HEK293 (cell line): ENCODE data around the gene CEP41.

ENCODE experiments used
- ELK4 ChIP-seq: IDR thresholded peaks from 2 replicates; pipeline ENCODE4 v1.6.1; 2011; ENCODE audit warnings: mild to moderate bottlenecking, low read depth, low read length, borderline replicate concordance
- GFI1B ChIP-seq: fragments of 450-650 bp; formaldehyde crosslinking; IDR thresholded peaks from 2 replicates; pipeline ENCODE4 v1.5.1; 2016; ENCODE audit warnings: missing biosample characterization, missing genetic modification characterization
- GLIS1 ChIP-seq: fragments of 450-650 bp; formaldehyde crosslinking; IDR thresholded peaks from 2 replicates; pipeline ENCODE4 v1.5.1; 2016; ENCODE audit warnings: missing biosample characterization, missing genetic modification characterization
- KLF1 ChIP-seq: fragments of 450-650 bp; formaldehyde crosslinking; IDR thresholded peaks from 2 replicates; pipeline ENCODE4 v1.5.1; 2016; ENCODE audit warnings: missing biosample characterization, missing genetic modification characterization
- KLF17 ChIP-seq: fragments of 450-650 bp; formaldehyde crosslinking; IDR thresholded peaks from 2 replicates; pipeline ENCODE4 v1.5.1; 2016; ENCODE audit warnings: missing biosample characterization, missing genetic modification characterization
- RBAK ChIP-seq: fragments of 450-650 bp; formaldehyde crosslinking; IDR thresholded peaks from 2 replicates; pipeline ENCODE4 v1.5.1; 2016; ENCODE audit warnings: missing biosample characterization, missing genetic modification characterization
- REST ChIP-seq: fragments of 450-650 bp; formaldehyde crosslinking; IDR thresholded peaks from 2 replicates; pipeline ENCODE4 v1.5.1; 2016; ENCODE audit warnings: missing biosample characterization, missing genetic modification characterization
- SP3 ChIP-seq: fragments of 450-650 bp; formaldehyde crosslinking; IDR thresholded peaks from 2 replicates; pipeline ENCODE4 v1.5.1; 2016; ENCODE audit warnings: missing biosample characterization, missing genetic modification characterization
- SP7 ChIP-seq: fragments of 450-650 bp; formaldehyde crosslinking; IDR thresholded peaks from 2 replicates; pipeline ENCODE4 v1.5.1; 2016; ENCODE audit warnings: missing biosample characterization, missing genetic modification characterization
- WT1 ChIP-seq: fragments of 450-650 bp; formaldehyde crosslinking; IDR thresholded peaks from 2 replicates; pipeline ENCODE4 v1.5.1; 2016; ENCODE audit warnings: missing biosample characterization, missing genetic modification characterization
- ZBTB20 ChIP-seq: fragments of 450-650 bp; formaldehyde crosslinking; IDR thresholded peaks from 2 replicates; pipeline ENCODE4 v1.5.1; 2016; ENCODE audit warnings: missing biosample characterization, missing genetic modification characterization
- ZBTB49 ChIP-seq: fragments of 450-650 bp; formaldehyde crosslinking; IDR thresholded peaks from 2 replicates; pipeline ENCODE4 v1.5.1; 2016; ENCODE audit warnings: missing biosample characterization, missing genetic modification characterization, low read depth
- ZBTB8A ChIP-seq: fragments of 450-650 bp; formaldehyde crosslinking; IDR thresholded peaks from 2 replicates; pipeline ENCODE4 v1.5.1; 2016; ENCODE audit warnings: missing biosample characterization, missing genetic modification characterization
- ZIC2 ChIP-seq: fragments of 450-650 bp; formaldehyde crosslinking; IDR thresholded peaks from 2 replicates; pipeline ENCODE4 v1.5.1; 2016; ENCODE audit warnings: missing biosample characterization, missing genetic modification characterization
- ZNF157 ChIP-seq: fragments of 450-650 bp; formaldehyde crosslinking; IDR thresholded peaks from 2 replicates; pipeline ENCODE4 v1.5.1; 2016; ENCODE audit warnings: missing biosample characterization, missing genetic modification characterization
- ZNF223 ChIP-seq: fragments of 450-650 bp; formaldehyde crosslinking; IDR thresholded peaks from 2 replicates; pipeline ENCODE4 v1.5.1; 2016; ENCODE audit warnings: missing biosample characterization, missing genetic modification characterization
- ZNF23 ChIP-seq: fragments of 450-650 bp; formaldehyde crosslinking; IDR thresholded peaks from 2 replicates; pipeline ENCODE4 v1.5.1; 2016; ENCODE audit warnings: missing biosample characterization, missing genetic modification characterization, borderline replicate concordance
- ZNF24 ChIP-seq: fragments of 450-650 bp; formaldehyde crosslinking; IDR thresholded peaks from 2 replicates; pipeline ENCODE4 v1.5.1; 2016; ENCODE audit warnings: missing biosample characterization, missing genetic modification characterization
- ZNF426 ChIP-seq: fragments of 450-650 bp; formaldehyde crosslinking; IDR thresholded peaks from 2 replicates; pipeline ENCODE4 v1.5.1; 2017; ENCODE audit warnings: missing biosample characterization, missing genetic modification characterization, mild to moderate bottlenecking, inconsistent platforms, moderate library complexity
- ZNF521 ChIP-seq: fragments of 450-650 bp; formaldehyde crosslinking; IDR thresholded peaks from 2 replicates; pipeline ENCODE4 v1.5.1; 2017; ENCODE audit warnings: missing biosample characterization, mild to moderate bottlenecking, missing genetic modification characterization
- ZNF555 ChIP-seq: fragments of 450-650 bp; formaldehyde crosslinking; conservative IDR thresholded peaks from 2 replicates; pipeline ENCODE4 v1.5.1; 2017; ENCODE audit warnings: missing biosample characterization, mild to moderate bottlenecking, missing genetic modification characterization, inconsistent platforms
- ZNF580 ChIP-seq: fragments of 450-650 bp; formaldehyde crosslinking; IDR thresholded peaks from 2 replicates; pipeline ENCODE4 v1.5.1; 2016; ENCODE audit warnings: missing biosample characterization, missing genetic modification characterization
- ZNF610 ChIP-seq: fragments of 450-650 bp; formaldehyde crosslinking; IDR thresholded peaks from 2 replicates; pipeline ENCODE4 v1.5.1; 2016; ENCODE audit warnings: missing biosample characterization, missing genetic modification characterization, borderline replicate concordance
- ZNF639 ChIP-seq: fragments of 450-650 bp; formaldehyde crosslinking; IDR thresholded peaks from 2 replicates; pipeline ENCODE4 v1.5.1; 2016; ENCODE audit warnings: missing biosample characterization, missing genetic modification characterization
- ZNF664 ChIP-seq: fragments of 450-650 bp; formaldehyde crosslinking; IDR thresholded peaks from 2 replicates; pipeline ENCODE4 v1.5.1; 2016; ENCODE audit warnings: missing biosample characterization, missing genetic modification characterization
- ZSCAN23 ChIP-seq: fragments of 450-650 bp; formaldehyde crosslinking; IDR thresholded peaks from 2 replicates; pipeline ENCODE4 v1.5.1; 2016; ENCODE audit warnings: missing biosample characterization, missing genetic modification characterization

CEP41 gene

GRCh38 chr7:130363026-130363847 is 77.6 kb downstream of the CEP41 start (continued):
- TF ChIP-seq ELK4 (no peak), KLF17 (peak; percentile 92), ZNF157 (tag by site-specific recombination) (no peak), GLIS1 (peak; percentile 67), ZBTB8A (tag by site-specific recombination) (no peak), ZNF555 (no peak), ZNF23 (tag by site-specific recombination) (no peak), ZNF426 (tag by site-specific recombination) (no peak), ZBTB20 (peak; percentile 54; the same call in 1 of the 2 replicates), SP3 (no peak), SP7 (peak; percentile 79), WT1 (tag by site-specific recombination) (peak; percentile 36; the same call in 1 of the 2 replicates), ZNF639 (peak; percentile 76), ZIC2 (tag by site-specific recombination) (no peak), REST (tag by site-specific recombination) (no peak), KLF1 (tag by site-specific recombination) (no peak), ZNF580 (no peak), GFI1B (no peak), ZNF24 (tag by site-specific recombination) (0 out of 2 replicates have a peak, but pooled peaks have one; percentile 29), RBAK (tag by site-specific recombination) (peak; percentile 59; the same call in 1 of the 2 replicates), ZNF223 (no peak), ZBTB49 (tag by site-specific recombination) (no peak), ZNF610 (tag by site-specific recombination) (no peak), ZSCAN23 (no peak), ZNF521 (tag by site-specific recombination) (no peak), ZNF664 (tag by site-specific recombination) (no peak)
